Measurements from ENCODE around the gene DGCR2.

- TF ChIP-seq CTCF (IDR thresholded peaks at IDR 0.05; ENCODE audit: poor library complexity, severe bottlenecking) (no peak), REST (IDR thresholded peaks at IDR 0.05; ENCODE audit: borderline replicate concordance) (no peak), EP300 (conservative IDR thresholded peaks at IDR 0.05; ENCODE audit: poor library complexity, severe bottlenecking) (no peak), POLR2AphosphoS5 (IDR thresholded peaks at IDR 0.05) (no peak), RAD21 (conservative IDR thresholded peaks at IDR 0.05) (no peak), EZH2 (IDR thresholded peaks at IDR 0.05; ENCODE audit: borderline replicate concordance, insufficient read depth, low read length, poor library complexity, severe bottlenecking) (no peak)
Observed at GRCh38 chr22:19086896-19087295, 35.3 kb downstream of the DGCR2 start.
